SK-N-SH (cell line): ENCODE results near the gene PLD2. TPM values are rescaled to one million over a fixed set of nuclear protein-coding genes. Genes with fewer than 3 reads are reported as not detected.

ENCODE experiments used
- CTCF ChIA-PET: fragments of 300-600, 350-600 bp; formaldehyde crosslinking; extraction: SDS; loops from one replicate; lab custom pipeline; 2021; lab: Yijun Ruan, JAX
- POLR2A ChIA-PET: fragments of 350-600 bp; sonication (Branson Sonifier 250); formaldehyde crosslinking; extraction: SDS; loops from one replicate; lab custom pipeline; 2020; ENCODE audit warnings: antibody characterized with exemption, inconsistent platforms; lab: Yijun Ruan, JAX
- DNase-seq: peaks from one replicate; pipeline ENCODE4 v3.0.0; 2012
- H2AFZ ChIP-seq: fragments of 200-600 bp; sonication (generic); 2 replicates; pipeline ENCODE4 v1.8.1; 2016; ENCODE audit warnings: antibody characterized with exemption, mild to moderate bottlenecking, low read depth
- H3F3A ChIP-seq: fragments of 200-600 bp; sonication (generic); replicated peaks from 2 replicates; pipeline ENCODE3; 2016; ENCODE audit warnings: antibody characterized with exemption, mild to moderate bottlenecking; ENCODE audit not compliant: insufficient read depth
- H3K27ac ChIP-seq, 2 experiments: fragments of 200-500 bp in 1 of 2; fragments of 200-600 bp in 1 of 2; sonication (Bioruptor generic) in 1 of 2; sonication (generic), shearing (Covaris generic) in 1 of 2; 2 replicates each; pipeline versions ENCODE4 v1.5.1 to v1.6.1; 2014 to 2016; ENCODE audit warnings: low read depth in 2 of 2, inconsistent platforms in 1 of 2, low read length in 1 of 2, mild to moderate bottlenecking in 1 of 2, mixed read lengths in 1 of 2
- H3K27me3 ChIP-seq: fragments of 200-600 bp; sonication (generic), shearing (Covaris generic); 2 replicates; pipeline ENCODE4 v1.6.1; 2016; ENCODE audit warnings: mixed run types; ENCODE audit not compliant: insufficient read depth
- H3K36me3 ChIP-seq, 2 experiments: fragments of 200-500 bp in 1 of 2; fragments of 200-600 bp in 1 of 2; sonication (Bioruptor generic) in 1 of 2; sonication (generic) in 1 of 2; replicated peaks in 1 of 2; 2 replicates each; pipeline versions ENCODE3 to v1.5.1; 2014 to 2016; ENCODE audit warnings: low read length in 1 of 2, mild to moderate bottlenecking in 1 of 2; ENCODE audit not compliant: insufficient read depth in 2 of 2, control insufficient read depth in 1 of 2
- H3K4me1 ChIP-seq, 2 experiments: fragments of 200-500 bp in 1 of 2; fragments of 200-600 bp in 1 of 2; sonication (Bioruptor generic) in 1 of 2; sonication (generic), shearing (Covaris generic) in 1 of 2; 2 replicates each; pipeline versions ENCODE4 v1.5.1 to v1.6.1; 2014 to 2016; ENCODE audit warnings: low read depth in 1 of 2, low read length in 1 of 2, mixed run types in 1 of 2; ENCODE audit not compliant: insufficient read depth in 2 of 2, control insufficient read depth in 1 of 2
- H3K4me2 ChIP-seq: fragments of 200-600 bp; sonication (generic), shearing (Covaris generic); 2 replicates; pipeline ENCODE4 v1.6.1; 2017; ENCODE audit warnings: mixed run types
- H3K4me3 ChIP-seq, 2 experiments: fragments of 200-500 bp in 1 of 2; fragments of 200-600 bp in 1 of 2; sonication (Bioruptor generic) in 1 of 2; sonication (generic), shearing (Covaris generic) in 1 of 2; 2 replicates each; pipeline versions ENCODE4 v1.5.1 to v1.8.1; 2014 to 2016; ENCODE audit warnings: low read depth in 2 of 2, inconsistent platforms in 1 of 2, low read length in 1 of 2, mild to moderate bottlenecking in 1 of 2, mixed read lengths in 1 of 2, moderate library complexity in 1 of 2
- H3K79me2 ChIP-seq: fragments of 200-600 bp; sonication (generic); 2 replicates; pipeline ENCODE4 v1.8.1; 2017; ENCODE audit warnings: mild to moderate bottlenecking; ENCODE audit not compliant: insufficient read depth
- H3K9ac ChIP-seq: fragments of 200-600 bp; sonication (generic); 2 replicates; pipeline ENCODE4 v1.6.1; 2017; ENCODE audit warnings: mixed run types
- H3K9me2 ChIP-seq: fragments of 200-600 bp; sonication (generic); 2 replicates; pipeline ENCODE4 v1.6.1; 2017; ENCODE audit warnings: mixed run types
- H3K9me3 ChIP-seq: fragments of 200-600 bp; sonication (generic); 2 replicates; pipeline ENCODE4 v1.6.1; 2017; ENCODE audit warnings: mixed run types, mild to moderate bottlenecking, moderate library complexity
- H4K20me1 ChIP-seq: fragments of 200-600 bp; sonication (generic); 2 replicates; pipeline ENCODE4 v1.6.1; 2017; ENCODE audit warnings: mild to moderate bottlenecking, mixed run types; ENCODE audit not compliant: insufficient read depth
- EP300 ChIP-seq, 2 experiments: IDR thresholded peaks; 2 replicates each; pipeline versions ENCODE4 v1.4.0 to v1.6.1; 2012; ENCODE audit warnings: borderline replicate concordance in 1 of 2, low read depth in 1 of 2, low read length in 1 of 2
- EZH2phosphoT487 ChIP-seq: fragments of 200-600 bp; sonication (generic); IDR thresholded peaks from 2 replicates; pipeline ENCODE4 v1.6.1; 2017; ENCODE audit warnings: low read depth, mixed run types, mild to moderate bottlenecking, antibody characterized with exemption, moderate library complexity, borderline replicate concordance
- GATA2 ChIP-seq: sonication (generic); formaldehyde crosslinking; IDR thresholded peaks from 2 replicates; pipeline ENCODE4 v1.5.0; 2020; ENCODE audit warnings: mild to moderate bottlenecking, missing genetic modification reagents
- JUND ChIP-seq: IDR thresholded peaks from 2 replicates; pipeline ENCODE4 v1.4.0; 2012
- MEF2A ChIP-seq: IDR thresholded peaks from 2 replicates; pipeline ENCODE4 v1.4.0; 2012; ENCODE audit warnings: low read depth, borderline replicate concordance
- POLR2AphosphoS5 ChIP-seq: IDR thresholded peaks from 2 replicates; pipeline ENCODE4 v1.6.1; 2012; ENCODE audit warnings: low read depth, low read length
- RAD21 ChIP-seq: IDR thresholded peaks from 2 replicates; pipeline ENCODE4 v1.6.1; 2012; ENCODE audit warnings: mild to moderate bottlenecking, low read length
- RCOR1 ChIP-seq: fragments of 150-350 bp; IDR thresholded peaks from 2 replicates; pipeline ENCODE4 v1.6.1; 2017; ENCODE audit warnings: antibody characterized with exemption, low read length
- RXRA ChIP-seq: IDR thresholded peaks from 2 replicates; pipeline ENCODE4 v1.4.0; 2012; ENCODE audit warnings: low read depth, mild to moderate bottlenecking, borderline replicate concordance
- SMC3 ChIP-seq: IDR thresholded peaks from 2 replicates; pipeline ENCODE4 v1.6.1; 2012; ENCODE audit warnings: low read depth, low read length, improper control_type of control experiment
- TAF1 ChIP-seq: IDR thresholded peaks from 2 replicates; pipeline ENCODE4 v1.6.1; 2012; ENCODE audit warnings: low read depth, mild to moderate bottlenecking, low read length, moderate library complexity, borderline replicate concordance
- TCF12 ChIP-seq: IDR thresholded peaks from 2 replicates; pipeline ENCODE4 v1.4.0; 2012
- TEAD4 ChIP-seq: IDR thresholded peaks from 2 replicates; pipeline ENCODE4 v1.4.0; 2012; ENCODE audit warnings: mild to moderate bottlenecking, borderline replicate concordance; ENCODE audit not compliant: insufficient read depth
- WGBS: methylation state at CpG from one replicate; pipeline ENCODE4 v1.1.6; 2017; ENCODE audit warnings: low lambda C conversion rate; 5-methylcytosine and 5-hydroxymethylcytosine counted together
- polyA plus RNA-seq, 3 experiments: library from polyadenylated mRNA; depleted of rRNA; stranded (reverse); fragments of >200 nt; gene quantifications; 2 replicates each; pipeline ENCODE4 v1.2.3, GENCODE V29; 2012
- TF ChIP-seq, protein P1 (sequence below): fragments of 200-600 bp; sonication (generic); IDR thresholded peaks from 2 replicates; pipeline ENCODE4 v1.6.1; 2017; ENCODE audit warnings: antibody characterized with exemption, mild to moderate bottlenecking, moderate library complexity
- TF ChIP-seq, protein P2 (sequence below): fragments of 150-350 bp; IDR thresholded peaks from 2 replicates; pipeline ENCODE4 v1.6.1; 2016; ENCODE audit warnings: mild to moderate bottlenecking, low read depth, low read length

Gene PLD2
- polyA plus RNA-seq, 1 of the 3 experiments (the other 2 are of a cell fraction): 42.5 TPM

- TF ChIP-seq, protein P1, sequence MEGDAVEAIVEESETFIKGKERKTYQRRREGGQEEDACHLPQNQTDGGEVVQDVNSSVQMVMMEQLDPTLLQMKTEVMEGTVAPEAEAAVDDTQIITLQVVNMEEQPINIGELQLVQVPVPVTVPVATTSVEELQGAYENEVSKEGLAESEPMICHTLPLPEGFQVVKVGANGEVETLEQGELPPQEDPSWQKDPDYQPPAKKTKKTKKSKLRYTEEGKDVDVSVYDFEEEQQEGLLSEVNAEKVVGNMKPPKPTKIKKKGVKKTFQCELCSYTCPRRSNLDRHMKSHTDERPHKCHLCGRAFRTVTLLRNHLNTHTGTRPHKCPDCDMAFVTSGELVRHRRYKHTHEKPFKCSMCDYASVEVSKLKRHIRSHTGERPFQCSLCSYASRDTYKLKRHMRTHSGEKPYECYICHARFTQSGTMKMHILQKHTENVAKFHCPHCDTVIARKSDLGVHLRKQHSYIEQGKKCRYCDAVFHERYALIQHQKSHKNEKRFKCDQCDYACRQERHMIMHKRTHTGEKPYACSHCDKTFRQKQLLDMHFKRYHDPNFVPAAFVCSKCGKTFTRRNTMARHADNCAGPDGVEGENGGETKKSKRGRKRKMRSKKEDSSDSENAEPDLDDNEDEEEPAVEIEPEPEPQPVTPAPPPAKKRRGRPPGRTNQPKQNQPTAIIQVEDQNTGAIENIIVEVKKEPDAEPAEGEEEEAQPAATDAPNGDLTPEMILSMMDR: no peak
- TF ChIP-seq EZH2phosphoT487: no peak
- no peak for TF ChIP-seq RCOR1
Measured at GRCh38 chr17:4777969-4778760, 28.8 kb upstream of the PLD2 start (continued).

DNA sequence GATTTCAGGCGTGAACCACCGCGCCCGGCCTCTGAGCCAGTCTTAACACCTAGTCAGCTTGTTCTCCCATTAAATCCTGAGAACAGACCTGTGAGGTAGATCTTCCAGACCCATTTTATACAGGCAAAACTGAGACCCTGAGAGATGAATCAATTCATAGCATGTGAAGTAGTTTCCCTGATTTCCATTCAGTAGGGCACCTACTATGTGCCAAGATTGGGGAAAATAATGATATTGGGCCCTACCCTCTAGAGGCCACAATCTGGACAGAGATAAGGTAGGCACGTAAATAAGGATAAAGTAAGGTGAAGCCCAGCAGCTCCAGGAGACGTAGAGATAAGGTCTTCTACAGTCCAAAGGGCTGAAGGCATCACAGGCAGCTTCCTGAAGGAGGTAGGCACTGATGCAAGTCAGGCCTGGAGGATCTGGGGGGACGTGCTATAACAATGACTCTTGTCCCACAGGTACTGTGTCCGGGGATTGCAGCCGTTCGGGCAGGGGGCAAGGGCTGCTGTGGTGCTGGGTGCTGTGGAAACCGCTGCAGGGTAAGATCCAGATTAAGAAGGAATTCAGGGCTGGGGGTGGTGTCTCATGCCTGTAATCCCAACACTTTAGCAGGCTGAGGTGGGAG lies 26.5 kb upstream of the PLD2 start:
- H3K27me3 ChIP-seq: peaks cover 53% of the 10 kb centered on the region
- H3K4me3 ChIP-seq: no peak overlapping the region
- no peak overlapping the region for H3K4me2 ChIP-seq
- no peaks in the 10 kb centered on the region for H3K9me2 ChIP-seq
- no peak overlapping the region for H3K9ac ChIP-seq
- no peak for TF ChIP-seq TAF1
- no peak for TF ChIP-seq RAD21
- no peak for TF ChIP-seq TCF12
- TF ChIP-seq MEF2A: no peak
- no peak for TF ChIP-seq JUND
- no peak for TF ChIP-seq RXRA
- no peak for TF ChIP-seq POLR2AphosphoS5
- TF ChIP-seq, protein P2, sequence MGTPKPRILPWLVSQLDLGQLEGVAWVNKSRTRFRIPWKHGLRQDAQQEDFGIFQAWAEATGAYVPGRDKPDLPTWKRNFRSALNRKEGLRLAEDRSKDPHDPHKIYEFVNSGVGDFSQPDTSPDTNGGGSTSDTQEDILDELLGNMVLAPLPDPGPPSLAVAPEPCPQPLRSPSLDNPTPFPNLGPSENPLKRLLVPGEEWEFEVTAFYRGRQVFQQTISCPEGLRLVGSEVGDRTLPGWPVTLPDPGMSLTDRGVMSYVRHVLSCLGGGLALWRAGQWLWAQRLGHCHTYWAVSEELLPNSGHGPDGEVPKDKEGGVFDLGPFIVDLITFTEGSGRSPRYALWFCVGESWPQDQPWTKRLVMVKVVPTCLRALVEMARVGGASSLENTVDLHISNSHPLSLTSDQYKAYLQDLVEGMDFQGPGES: no peak
- TF ChIP-seq GATA2: no peak
- TF ChIP-seq SMC3: no peak
- TF ChIP-seq EP300 (IDR thresholded peaks at IDR 0.05; ENCODE audit: borderline replicate concordance in 1 of 2, low read depth in 1 of 2, low read length in 1 of 2): no peak
- TF ChIP-seq TEAD4: no peak
- POLR2A ChIA-PET: no interaction called here
- H3K36me3 ChIP-seq: no peaks in the 10 kb centered on the region
- DNase-seq: no peak
- H3K79me2 ChIP-seq: no peaks in the 10 kb centered on the region
- no peaks in the 10 kb centered on the region for H4K20me1 ChIP-seq
- WGBS: 65% methylated on average over 9 of the region's 11 CpGs
- H3K4me1 ChIP-seq: no peaks in the 10 kb centered on the region; a peak in 1 of 4 replicates
- no peak overlapping the region for H2AFZ ChIP-seq
- H3F3A ChIP-seq: no peaks in the 10 kb centered on the region
- H3K27ac ChIP-seq: no peak overlapping the region
- CTCF ChIA-PET: interaction anchor here (0.6 to 10.5 kb wide), 5 partner anchors 10 to 600 kb away, joined by 4 to 235 read pairs (median 5); no protein-coding TSS in a partner anchor
- no peaks in the 10 kb centered on the region for H3K9me3 ChIP-seq
